K562 (cell line): ENCODE measurements around the gene NTM. TPM values are rescaled to one million over a fixed set of nuclear protein-coding genes. Genes with fewer than 3 reads are reported as not detected.

Source experiments
- ATAC-seq: fragments of 200-7000 bp; cut with Tn5 transposase; 3 replicates; pipeline ENCODE4 v1.9.1; 2020; ENCODE audit warnings: moderate library complexity
- BruUV-seq: library from RNA; stranded (reverse); fragments of 400-500 nt; replicated peaks from 2 replicates; lab custom pipeline; 2021; lab: Mats Ljungman, UMichigan
- CTCF ChIA-PET: fragments of 300-600 bp; formaldehyde crosslinking; extraction: SDS; loops from one replicate; lab custom pipeline; 2021; ENCODE audit warnings: low intra/inter-chr PET ratio; lab: Yijun Ruan, JAX
- POLR2A ChIA-PET: fragments of 300-600, 350-650 bp; sonication (Branson Sonifier 250); formaldehyde crosslinking; extraction: SDS; loops from one replicate; lab custom pipeline; 2021; ENCODE audit warnings: antibody characterized with exemption, inconsistent platforms; lab: Yijun Ruan, JAX
- DNase-seq, 4 experiments: peaks; one replicate each; pipeline versions ENCODE4 v3.0.0 to v3.0.0-alpha.2; 2011 to 2018; ENCODE audit warnings: low spot score in 3 of 4, mixed read lengths in 3 of 4; ENCODE audit errors: extremely low read depth in 1 of 4
- FAIRE-seq: peaks from 2 replicates; lab custom pipeline; 2011; peaks lifted over from hg19 to GRCh38; lab: Jason Lieb, UNC
- H2AFZ ChIP-seq: 2 replicates; pipeline ENCODE4 v1.6.0; 2011; ENCODE audit warnings: low read depth, low read length, control low read depth, inconsistent platforms
- H3K27ac ChIP-seq: fragments of 200-600 bp; 3 replicates; pipeline ENCODE4 v1.8.0; 2011; ENCODE audit warnings: low read depth, mild to moderate bottlenecking, control low read depth, inconsistent platforms, low read length, moderate library complexity, mixed read lengths; ENCODE audit errors: extremely low read depth
- H3K27me3 ChIP-seq, 2 experiments: fragments of 300-600 bp in 1 of 2; 2 replicates in 1 of 2; 3 replicates in 1 of 2; pipeline versions ENCODE4 v1.6.0 to v1.8.0; 2011; ENCODE audit warnings: inconsistent platforms in 2 of 2, low read length in 2 of 2, mild to moderate bottlenecking in 1 of 2, mixed read lengths in 1 of 2, moderate library complexity in 1 of 2; ENCODE audit not compliant: control insufficient read depth in 2 of 2, insufficient read depth in 2 of 2
- H3K36me3 ChIP-seq: fragments of 300-600 bp; 3 replicates; pipeline ENCODE4 v1.8.0; 2011; ENCODE audit warnings: mild to moderate bottlenecking, low read length, inconsistent platforms; ENCODE audit not compliant: control insufficient read depth, insufficient read depth
- H3K4me1 ChIP-seq, 2 experiments: fragments of 200-600 bp in 1 of 2; replicated peaks in 1 of 2; 2 replicates in 1 of 2; 3 replicates in 1 of 2; pipeline versions ENCODE4 v1.5.1 to v1.8.0; 2011; ENCODE audit warnings: inconsistent platforms in 2 of 2, low read length in 2 of 2, mild to moderate bottlenecking in 1 of 2, mixed read lengths in 1 of 2, moderate library complexity in 1 of 2; ENCODE audit not compliant: control insufficient read depth in 2 of 2, insufficient read depth in 2 of 2
- H3K4me2 ChIP-seq: 2 replicates; pipeline ENCODE4 v1.6.1; 2011; ENCODE audit warnings: low read length, control low read depth, inconsistent platforms, mixed read lengths; ENCODE audit not compliant: insufficient read depth
- H3K4me3 ChIP-seq: fragments of 200-600 bp; sonication (generic), shearing (Covaris generic); 2 replicates; pipeline ENCODE4 v1.5.1; 2016; ENCODE audit warnings: control low read depth, inconsistent platforms
- H3K79me2 ChIP-seq: fragments of 200-600 bp; 3 replicates; pipeline ENCODE4 v1.8.0; 2011; ENCODE audit warnings: low read length, inconsistent platforms; ENCODE audit not compliant: control insufficient read depth, insufficient read depth
- H3K9ac ChIP-seq, 2 experiments: 2 replicates each; pipeline versions ENCODE4 v1.6.0 to v1.6.1; 2011; ENCODE audit warnings: low read depth in 2 of 2, low read length in 2 of 2, control low read depth in 1 of 2, inconsistent platforms in 1 of 2, mild to moderate bottlenecking in 1 of 2, mixed read lengths in 1 of 2; ENCODE audit not compliant: insufficient read depth in 1 of 2
- H3K9me1 ChIP-seq: one replicate; pipeline ENCODE4 v1.6.0; 2011; ENCODE audit warnings: inconsistent platforms, mild to moderate bottlenecking, low read length, moderate library complexity; ENCODE audit not compliant: control insufficient read depth, insufficient read depth
- H3K9me3 ChIP-seq: replicated peaks from 2 replicates; pipeline ENCODE4 v1.5.1; 2011; ENCODE audit warnings: low read depth, low read length, inconsistent platforms; ENCODE audit not compliant: control insufficient read depth, insufficient read depth
- H4K20me1 ChIP-seq: replicated peaks from 2 replicates; pipeline ENCODE4 v1.6.1; 2011; ENCODE audit warnings: low read length, inconsistent platforms, mixed read lengths; ENCODE audit not compliant: control insufficient read depth, insufficient read depth
- CCNT2 ChIP-seq: IDR thresholded peaks from 2 replicates; pipeline ENCODE4 v1.6.1; 2011; ENCODE audit warnings: borderline replicate concordance, low read depth, mild to moderate bottlenecking, moderate library complexity, mixed read lengths, low read length; ENCODE audit not compliant: insufficient read length; ENCODE audit errors: extremely low read depth
- ETS2 ChIP-seq: IDR thresholded peaks from 2 replicates; pipeline ENCODE4 v1.6.1; 2016; ENCODE audit warnings: borderline replicate concordance, missing genetic modification characterization, mild to moderate bottlenecking, moderate library complexity, missing compliant biosample characterization; ENCODE audit not compliant: poor library complexity, severe bottlenecking
- NCOA4 ChIP-seq: fragments of 450-650 bp; IDR thresholded peaks from 2 replicates; pipeline ENCODE4 v1.6.1; 2018; ENCODE audit warnings: mild to moderate bottlenecking; ENCODE audit not compliant: partially characterized antibody
- SMARCE1 ChIP-seq: fragments of 450-650 bp; IDR thresholded peaks from 2 replicates; pipeline ENCODE4 v1.7.1; 2016; ENCODE audit warnings: mild to moderate bottlenecking
- WHSC1 ChIP-seq: IDR thresholded peaks from one replicate; pipeline ENCODE4 v1.6.1; 2012; ENCODE audit warnings: low read length, control low read depth, inconsistent platforms
- ZC3H4 ChIP-seq: sonication (generic); formaldehyde crosslinking; IDR thresholded peaks from 2 replicates; pipeline ENCODE4 v1.9.0; 2021; ENCODE audit warnings: missing genetic modification reagents, borderline replicate concordance
- ZNF121 ChIP-seq: sonication (generic); formaldehyde crosslinking; conservative IDR thresholded peaks from 2 replicates; pipeline ENCODE4 v1.8.0; 2022; ENCODE audit warnings: missing genetic modification reagents
- ZNF165 ChIP-seq: fragments of 250-450 bp; sonication (Bioruptor Pico); IDR thresholded peaks from 2 replicates; pipeline ENCODE4 v1.4.0; 2020; ENCODE audit warnings: borderline replicate concordance
- ZNF217 ChIP-seq: sonication (generic); formaldehyde crosslinking; IDR thresholded peaks from 2 replicates; pipeline ENCODE4 v1.8.0; 2022; ENCODE audit warnings: mild to moderate bottlenecking, missing genetic modification reagents
- ZNF263 ChIP-seq: sonication (generic); formaldehyde crosslinking; IDR thresholded peaks from 2 replicates; pipeline ENCODE4 v1.8.0; 2022; ENCODE audit warnings: mild to moderate bottlenecking, missing genetic modification reagents, borderline replicate concordance
- ZNF699 ChIP-seq: fragments of 250-450 bp; sonication (Bioruptor Pico); IDR thresholded peaks from 2 replicates; pipeline ENCODE4 v1.8.0; 2021; ENCODE audit warnings: mild to moderate bottlenecking, moderate library complexity; ENCODE audit not compliant: insufficient replicate concordance
- WGBS: fragments of 100-300 bp; shearing (Covaris generic); methylation state at CpG from one replicate; pipeline ENCODE4 v1.1.6; 2016; ENCODE audit warnings: low coverage, mixed read lengths; ENCODE audit not compliant: insufficient coverage; ENCODE audit errors: missing lambda C conversion rate; 5-methylcytosine and 5-hydroxymethylcytosine counted together
- in situ Hi-C: fragments of 300-500 bp; cut with MboI; formaldehyde crosslinking; loops from 4 replicates; pipeline ENCODE4 v1.15.0; 2018; ENCODE audit warnings: inconsistent platforms, mixed read lengths
- intact Hi-C: fragments of 100-400 bp; cut with micrococcal nuclease; formaldehyde crosslinking; loops from 2 replicates; pipeline ENCODE4 v1.14.2; 2022
- polyA plus RNA-seq, 8 experiments: library from polyadenylated mRNA; depleted of rRNA in 4 of 8; stranded (reverse) in 5 of 8; unstranded in 3 of 8; fragments of >200 nt; fragmentation: Nextera tagmentation in 2 of 8; fragmentation: Illumina TruSeq in 1 of 8; extraction: Ambion mirVana in 2 of 8; extraction: Trizol in 1 of 8; gene quantifications; 2 replicates each; pipeline versions ENCODE4 v1.2.1 to v1.2.3, GENCODE V29; 2011 to 2014; ENCODE audit warnings: inconsistent platforms in 1 of 8, missing spikeins in 1 of 8
- total RNA-seq, 7 experiments: library from RNA; depleted of rRNA in 6 of 7; stranded (reverse); fragments of >200 nt in 6 of 7; fragmentation: Illumina TruSeq in 2 of 7; extraction: Trizol in 2 of 7; gene quantifications; 2 replicates each; pipeline versions ENCODE4 v1.2.1 to v1.2.3, GENCODE V29; 2011 to 2021; ENCODE audit warnings: low replicate concordance in 1 of 7
- TF ChIP-seq, protein P1 (sequence below): fragments of 250-450 bp; sonication (Bioruptor Pico); IDR thresholded peaks from 2 replicates; pipeline ENCODE4 v1.5.1; 2021; ENCODE audit warnings: mild to moderate bottlenecking
- TF ChIP-seq, protein P2 (sequence below): fragments of 450-650 bp; formaldehyde crosslinking; IDR thresholded peaks from 2 replicates; pipeline ENCODE4 v1.4.0; 2020; ENCODE audit warnings: mild to moderate bottlenecking, moderate library complexity
- TF ChIP-seq, protein P3 (sequence below), 2 experiments: fragments of 450-650 bp; IDR thresholded peaks; 2 replicates each; pipeline ENCODE4 v1.6.1; 2018; ENCODE audit warnings: mild to moderate bottlenecking in 2 of 2, low read depth in 1 of 2; ENCODE audit not compliant: partially characterized antibody in 2 of 2

NTM gene
- total and polyA plus RNA-seq, 9 of the 15 experiments (the other 6 are each of a cell fraction or from before 2014, with no cell fraction given) = not detected

DNA sequence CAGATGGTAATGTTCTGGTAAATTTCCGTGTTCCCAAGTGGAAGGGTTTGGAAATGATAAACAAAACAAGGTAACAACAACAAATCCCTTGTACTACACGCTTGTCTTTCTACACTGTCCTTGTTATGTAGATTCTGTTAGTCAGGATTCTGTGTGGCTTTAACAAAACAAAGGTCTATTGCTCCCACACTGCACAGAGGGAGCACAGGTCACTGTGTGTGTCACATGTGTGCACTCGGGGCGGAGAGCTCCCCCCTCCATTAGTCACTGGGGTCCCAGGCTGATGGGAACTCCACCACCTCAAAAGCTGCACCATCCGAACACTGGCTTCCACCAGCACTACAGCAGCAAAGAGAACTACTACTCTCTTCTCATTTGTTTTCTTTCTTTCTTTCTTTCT, 227.9 kb downstream of the NTM start:
- Histone ChIP-seq H3K4me2 (no peak overlapping the region), H3K79me2 (no peaks in the 10 kb centered on the region), H3K4me3 (no peak overlapping the region), H4K20me1 (no peaks in the 10 kb centered on the region), H3K36me3 (no peaks in the 10 kb centered on the region), H3K9me3 (no peaks in the 10 kb centered on the region), H2AFZ (no peak overlapping the region), H3K9ac (no peak overlapping the region), H3K9me1 (no peaks in the 10 kb centered on the region), H3K27ac (no peak overlapping the region), H3K27me3 (no peaks in the 10 kb centered on the region), H3K4me1 (no peaks in the 10 kb centered on the region)
- no peak for FAIRE-seq
- BruUV-seq = no TSS peak
- TF ChIP-seq ZNF263 (no peak), NCOA4 (no peak), SMARCE1 (no peak), ETS2 (no peak), ZC3H4 (CRISPR knock-in tag) (no peak), ZNF699 (CRISPR knock-in tag) (no peak), ZNF121 (CRISPR knock-in tag) (no peak), ZNF165 (CRISPR knock-in tag) (no peak), ZNF217 (CRISPR knock-in tag) (no peak), CCNT2 (no peak), WHSC1 (no peak)
- TF ChIP-seq, protein P1, sequence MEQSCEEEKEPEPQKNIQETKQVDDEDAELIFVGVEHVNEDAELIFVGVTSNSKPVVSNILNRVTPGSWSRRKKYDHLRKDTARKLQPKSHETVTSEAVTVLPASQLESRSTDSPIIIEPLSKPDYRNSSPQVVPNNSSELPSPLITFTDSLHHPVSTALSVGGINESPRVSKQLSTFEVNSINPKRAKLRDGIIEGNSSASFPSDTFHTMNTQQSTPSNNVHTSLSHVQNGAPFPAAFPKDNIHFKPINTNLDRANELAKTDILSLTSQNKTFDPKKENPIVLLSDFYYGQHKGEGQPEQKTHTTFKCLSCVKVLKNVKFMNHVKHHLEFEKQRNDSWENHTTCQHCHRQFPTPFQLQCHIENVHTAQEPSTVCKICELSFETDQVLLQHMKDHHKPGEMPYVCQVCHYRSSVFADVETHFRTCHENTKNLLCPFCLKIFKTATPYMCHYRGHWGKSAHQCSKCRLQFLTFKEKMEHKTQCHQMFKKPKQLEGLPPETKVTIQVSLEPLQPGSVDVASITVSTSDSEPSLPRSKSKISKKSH = no peak
- TF ChIP-seq, protein P2, sequence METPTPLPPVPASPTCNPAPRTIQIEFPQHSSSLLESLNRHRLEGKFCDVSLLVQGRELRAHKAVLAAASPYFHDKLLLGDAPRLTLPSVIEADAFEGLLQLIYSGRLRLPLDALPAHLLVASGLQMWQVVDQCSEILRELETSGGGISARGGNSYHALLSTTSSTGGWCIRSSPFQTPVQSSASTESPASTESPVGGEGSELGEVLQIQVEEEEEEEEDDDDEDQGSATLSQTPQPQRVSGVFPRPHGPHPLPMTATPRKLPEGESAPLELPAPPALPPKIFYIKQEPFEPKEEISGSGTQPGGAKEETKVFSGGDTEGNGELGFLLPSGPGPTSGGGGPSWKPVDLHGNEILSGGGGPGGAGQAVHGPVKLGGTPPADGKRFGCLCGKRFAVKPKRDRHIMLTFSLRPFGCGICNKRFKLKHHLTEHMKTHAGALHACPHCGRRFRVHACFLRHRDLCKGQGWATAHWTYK (CRISPR knock-in tag) = no peak
- TF ChIP-seq, protein P3, sequence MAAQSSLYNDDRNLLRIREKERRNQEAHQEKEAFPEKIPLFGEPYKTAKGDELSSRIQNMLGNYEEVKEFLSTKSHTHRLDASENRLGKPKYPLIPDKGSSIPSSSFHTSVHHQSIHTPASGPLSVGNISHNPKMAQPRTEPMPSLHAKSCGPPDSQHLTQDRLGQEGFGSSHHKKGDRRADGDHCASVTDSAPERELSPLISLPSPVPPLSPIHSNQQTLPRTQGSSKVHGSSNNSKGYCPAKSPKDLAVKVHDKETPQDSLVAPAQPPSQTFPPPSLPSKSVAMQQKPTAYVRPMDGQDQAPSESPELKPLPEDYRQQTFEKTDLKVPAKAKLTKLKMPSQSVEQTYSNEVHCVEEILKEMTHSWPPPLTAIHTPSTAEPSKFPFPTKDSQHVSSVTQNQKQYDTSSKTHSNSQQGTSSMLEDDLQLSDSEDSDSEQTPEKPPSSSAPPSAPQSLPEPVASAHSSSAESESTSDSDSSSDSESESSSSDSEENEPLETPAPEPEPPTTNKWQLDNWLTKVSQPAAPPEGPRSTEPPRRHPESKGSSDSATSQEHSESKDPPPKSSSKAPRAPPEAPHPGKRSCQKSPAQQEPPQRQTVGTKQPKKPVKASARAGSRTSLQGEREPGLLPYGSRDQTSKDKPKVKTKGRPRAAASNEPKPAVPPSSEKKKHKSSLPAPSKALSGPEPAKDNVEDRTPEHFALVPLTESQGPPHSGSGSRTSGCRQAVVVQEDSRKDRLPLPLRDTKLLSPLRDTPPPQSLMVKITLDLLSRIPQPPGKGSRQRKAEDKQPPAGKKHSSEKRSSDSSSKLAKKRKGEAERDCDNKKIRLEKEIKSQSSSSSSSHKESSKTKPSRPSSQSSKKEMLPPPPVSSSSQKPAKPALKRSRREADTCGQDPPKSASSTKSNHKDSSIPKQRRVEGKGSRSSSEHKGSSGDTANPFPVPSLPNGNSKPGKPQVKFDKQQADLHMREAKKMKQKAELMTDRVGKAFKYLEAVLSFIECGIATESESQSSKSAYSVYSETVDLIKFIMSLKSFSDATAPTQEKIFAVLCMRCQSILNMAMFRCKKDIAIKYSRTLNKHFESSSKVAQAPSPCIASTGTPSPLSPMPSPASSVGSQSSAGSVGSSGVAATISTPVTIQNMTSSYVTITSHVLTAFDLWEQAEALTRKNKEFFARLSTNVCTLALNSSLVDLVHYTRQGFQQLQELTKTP (IDR thresholded peaks at IDR 0.05; ENCODE audit: low read depth in 1 of 2, partially characterized antibody in 2 of 2) = no peak
- intact Hi-C loops (no loop called here), in situ Hi-C loops (no loop called here)
- ChIA-PET POLR2A (interaction anchor here (0.6 kb wide), 1 partner anchor 39 kb away, joined by 3 read pairs; no protein-coding TSS in a partner anchor), CTCF (no interaction called here)
- no peak for DNase-seq
- 3% methylated on average over 5 of the region's 5 CpGs for WGBS
- no peak for ATAC-seq
